Articular chondrocyte of knee joint (primary cell): ENCODE measurements around the gene SIN3A. TPM values are rescaled to one million over a fixed set of nuclear protein-coding genes. Genes with fewer than 3 reads are reported as not detected.

Experiments used
- small RNA-seq: library from RNA; depleted of rRNA; stranded (forward); fragments of <200 nt; gene quantifications from one replicate; pipeline ENCODE3, GENCODE V24; 2012
- total RNA-seq: library from RNA; depleted of rRNA; stranded (reverse); fragments of >200 nt; gene quantifications from 2 replicates; pipeline ENCODE4 v1.2.3, GENCODE V29; 2012

Gene SIN3A
- total RNA-seq: 40.1 and 45.6 TPM in 2 replicates

GRCh38 chr15:75451674-75452363, at the start of gene SIN3A:
TSS of gene SIN3A (minus strand) at chr15:75451690. CDS start at chr15:75430375, 21,315 bp downstream.

GRCh38 chr15:75367913-75368688, 83.4 kb downstream of the SIN3A start, which contains the start of gene MAN2C1:
TSS of gene MAN2C1 (minus strand) at chr15:75368607. CDS start at chr15:75368583, 24 bp downstream.

GRCh38 chr15:75346796-75347221, 104.7 kb downstream of the SIN3A start, which contains the start of gene NEIL1:
TSS of gene NEIL1 (plus strand) at chr15:75347039. CDS start at chr15:75348906, 1,867 bp downstream.

GRCh38 chr15:75335705-75336355, 115.7 kb downstream of the SIN3A start, which contains the start of gene COMMD4:
TSS of gene COMMD4 (plus strand) at chr15:75336063. CDS start at chr15:75336090, 27 bp downstream.

Small RNA genes within 50 kb of the gene (small RNA-seq; reads per million reads assigned to genes)
- not detected for gene AC105036.2

Other genes starting within 250 kb of the SIN3A start
- 6.1 and 6.6 TPM in 2 replicates for gene C15orf39, start 249.8 kb downstream of the SIN3A start, total RNA-seq
- not detected in 2 replicates for gene GOLGA6C, start 193.4 kb downstream of the SIN3A start, total RNA-seq
- not detected in 2 replicates for gene GOLGA6D, start 168.9 kb downstream of the SIN3A start, total RNA-seq
- gene COMMD4, start 115.6 kb downstream of the SIN3A start, total RNA-seq: 50.0 and 52.8 TPM in 2 replicates
- gene NEIL1, start 104.7 kb downstream of the SIN3A start, total RNA-seq: 5.0 and 5.4 TPM in 2 replicates
- 72.2 and 120 TPM in 2 replicates for gene MAN2C1, start 83.1 kb downstream of the SIN3A start, total RNA-seq
- 25.0 and 26.2 TPM in 2 replicates for gene PTPN9, start 127.6 kb upstream of the SIN3A start, total RNA-seq
- 35.8 and 48.1 TPM in 2 replicates for gene SNUPN, start 174.0 kb upstream of the SIN3A start, total RNA-seq
- gene IMP3, start 188.5 kb upstream of the SIN3A start, total RNA-seq: 59.8 and 76.2 TPM in 2 replicates
- gene SNX33, start 196.2 kb upstream of the SIN3A start, total RNA-seq: 42.6 and 44.7 TPM in 2 replicates